ENCODE measurements around the gene FNDC3B. TPM values are rescaled to one million over a fixed set of nuclear protein-coding genes. Genes with fewer than 3 reads are reported as not detected.

Gene FNDC3B
- total and polyA plus RNA-seq, 9 of the 15 experiments (the other 6 are each of a cell fraction or from before 2014, with no cell fraction given) = 7.0 to 35.8 (median 16.2) TPM

GRCh38 chr3:172449466-172450149, 410.2 kb downstream of the FNDC3B start:
- H3K27ac ChIP-seq (ENCODE audit: extremely low read depth, low read depth, low read length) = no peak overlapping the region
- H3K9me3 ChIP-seq (replicated peaks; ENCODE audit: control insufficient read depth, insufficient read depth, low read depth, low read length) = no peaks in the 10 kb centered on the region
- no peak overlapping the region for H3K4me3 ChIP-seq
- H3K27me3 ChIP-seq (ENCODE audit: control insufficient read depth in 2 of 2, insufficient read depth in 2 of 2, low read length in 2 of 2) = peaks cover 20 to 38% of the 10 kb centered on the region in 2 experiments; a peak in 4 of 5 replicates
- no peak for FAIRE-seq
- H2AFZ ChIP-seq (ENCODE audit: low read depth, low read length) = no peak overlapping the region
- CTCF ChIA-PET (ENCODE audit: low intra/inter-chr PET ratio) = no interaction called here
- H3K4me1 ChIP-seq (replicated peaks in 1 of 2; ENCODE audit: control insufficient read depth in 2 of 2, insufficient read depth in 2 of 2, low read length in 2 of 2) = peaks cover 0 to 14% of the 10 kb centered on the region in 2 experiments; a peak in 2 of 5 replicates
- no peaks in the 10 kb centered on the region for H3K36me3 ChIP-seq (ENCODE audit: control insufficient read depth, insufficient read depth, low read length)
- ATAC-seq = peak; percentile 87
- H3K79me2 ChIP-seq (ENCODE audit: control insufficient read depth, insufficient read depth, low read length) = no peaks in the 10 kb centered on the region
- in situ Hi-C loops (cut with MboI) (no loop called here), intact Hi-C loops (cut with micrococcal nuclease) (no loop called here)
- WGBS (ENCODE audit: insufficient coverage, low coverage, missing lambda C conversion rate) = 21% methylated on average over 32 of the region's 34 CpGs
- no TSS peak for BruUV-seq (replicated peaks)
- H3K9me1 ChIP-seq (ENCODE audit: control insufficient read depth, insufficient read depth, low read length) = no peaks in the 10 kb centered on the region
- no peaks in the 10 kb centered on the region for H4K20me1 ChIP-seq (replicated peaks; ENCODE audit: control insufficient read depth, insufficient read depth, low read length)
- POLR2A ChIA-PET = no interaction called here
- no peak overlapping the region for H3K9ac ChIP-seq (ENCODE audit: insufficient read depth in 1 of 2, low read depth in 2 of 2, low read length in 2 of 2)
- no peak overlapping the region for H3K4me2 ChIP-seq (ENCODE audit: insufficient read depth, low read length)
- peak in 3 of 4 experiments; percentile 23 to 48 (median 28) for DNase-seq (ENCODE audit: extremely low read depth in 1 of 4, low spot score in 3 of 4)
- TF ChIP-seq ZBTB7A (IDR thresholded peaks at IDR 0.05; ENCODE audit: borderline replicate concordance, control insufficient read depth, low read depth, low read length) = 0 out of 2 replicates have a peak, but pooled peaks have one; percentile 34
- TF ChIP-seq HDAC2 (IDR thresholded peaks at IDR 0.05) = no peak
- TF ChIP-seq NFE2 (IDR thresholded peaks at IDR 0.05; ENCODE audit: low read depth) = no peak
- no peak for TF ChIP-seq FOXK2 (conservative IDR thresholded peaks at IDR 0.05 in 1 of 2, IDR thresholded peaks at IDR 0.05 in 1 of 2; ENCODE audit: low read depth in 2 of 2)
- no peak for TF ChIP-seq BDP1 (IDR thresholded peaks at IDR 0.05; ENCODE audit: insufficient read depth, insufficient read length)
- TF ChIP-seq GMEB1 (CRISPR knock-in tag; IDR thresholded peaks at IDR 0.05) = no peak
- no peak for TF ChIP-seq FOXJ2 (tag; IDR thresholded peaks at IDR 0.05)
- TF ChIP-seq SP1 (CRISPR knock-in tag; IDR thresholded peaks at IDR 0.05) = no peak
- TF ChIP-seq, protein P1, sequence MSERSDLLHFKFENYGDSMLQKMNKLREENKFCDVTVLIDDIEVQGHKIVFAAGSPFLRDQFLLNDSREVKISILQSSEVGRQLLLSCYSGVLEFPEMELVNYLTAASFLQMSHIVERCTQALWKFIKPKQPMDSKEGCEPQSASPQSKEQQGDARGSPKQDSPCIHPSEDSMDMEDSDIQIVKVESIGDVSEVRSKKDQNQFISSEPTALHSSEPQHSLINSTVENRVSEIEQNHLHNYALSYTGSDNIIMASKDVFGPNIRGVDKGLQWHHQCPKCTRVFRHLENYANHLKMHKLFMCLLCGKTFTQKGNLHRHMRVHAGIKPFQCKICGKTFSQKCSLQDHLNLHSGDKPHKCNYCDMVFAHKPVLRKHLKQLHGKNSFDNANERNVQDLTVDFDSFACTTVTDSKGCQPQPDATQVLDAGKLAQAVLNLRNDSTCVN (CRISPR knock-in tag; IDR thresholded peaks at IDR 0.05) = no peak
- TF ChIP-seq TAF15 (IDR thresholded peaks at IDR 0.05; ENCODE audit: low read depth, low read length) = no peak
- no peak for TF ChIP-seq HDAC8 (tag; IDR thresholded peaks at IDR 0.05)
- 0 out of 2 replicates have a peak, but pooled peaks have one; percentile 78 for TF ChIP-seq NR3C1 (CRISPR knock-in tag; IDR thresholded peaks at IDR 0.05)
- TF ChIP-seq, protein P2, sequence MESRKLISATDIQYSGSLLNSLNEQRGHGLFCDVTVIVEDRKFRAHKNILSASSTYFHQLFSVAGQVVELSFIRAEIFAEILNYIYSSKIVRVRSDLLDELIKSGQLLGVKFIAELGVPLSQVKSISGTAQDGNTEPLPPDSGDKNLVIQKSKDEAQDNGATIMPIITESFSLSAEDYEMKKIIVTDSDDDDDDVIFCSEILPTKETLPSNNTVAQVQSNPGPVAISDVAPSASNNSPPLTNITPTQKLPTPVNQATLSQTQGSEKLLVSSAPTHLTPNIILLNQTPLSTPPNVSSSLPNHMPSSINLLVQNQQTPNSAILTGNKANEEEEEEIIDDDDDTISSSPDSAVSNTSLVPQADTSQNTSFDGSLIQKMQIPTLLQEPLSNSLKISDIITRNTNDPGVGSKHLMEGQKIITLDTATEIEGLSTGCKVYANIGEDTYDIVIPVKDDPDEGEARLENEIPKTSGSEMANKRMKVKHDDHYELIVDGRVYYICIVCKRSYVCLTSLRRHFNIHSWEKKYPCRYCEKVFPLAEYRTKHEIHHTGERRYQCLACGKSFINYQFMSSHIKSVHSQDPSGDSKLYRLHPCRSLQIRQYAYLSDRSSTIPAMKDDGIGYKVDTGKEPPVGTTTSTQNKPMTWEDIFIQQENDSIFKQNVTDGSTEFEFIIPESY (CRISPR knock-in tag; IDR thresholded peaks at IDR 0.05) = peak; percentile 36; the same call in 1 of the 2 replicates
- TF ChIP-seq EHMT2 (IDR thresholded peaks at IDR 0.05) = peak; percentile 96
